ENCODE measurements around the gene MORN3. TPM values are rescaled to one million over a fixed set of nuclear protein-coding genes. Genes with fewer than 3 reads are reported as not detected.

MORN3 gene
- total RNA-seq, 1 donor from 2014 or later = 0.79 TPM

- DNase-seq (ENCODE audit: low read depth) = peak; percentile 70
- FAIRE-seq = no peak
Observed at GRCh38 chr12:121603581-121603980, 65.9 kb downstream of the MORN3 start.

DNA sequence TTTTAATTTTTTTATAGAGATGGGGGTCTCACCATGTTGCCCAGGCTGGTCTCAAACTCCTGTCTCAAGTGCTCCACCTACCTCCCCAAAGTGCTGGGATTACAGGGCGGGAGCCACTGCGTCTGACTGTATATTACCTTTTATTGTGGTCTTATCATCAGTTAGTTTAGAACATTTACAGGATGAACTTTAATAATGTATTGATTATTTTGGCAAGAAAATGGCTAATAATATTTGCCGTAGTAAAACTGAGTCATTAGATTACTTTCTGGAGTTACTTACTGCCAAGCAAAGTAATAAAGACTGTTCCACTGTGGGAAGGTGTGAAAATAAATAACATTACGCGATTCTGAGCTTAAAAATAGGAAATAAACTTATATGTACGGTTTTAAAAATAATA, 66.7 kb downstream of the MORN3 start:
- no peak overlapping the region for H3K4me3 ChIP-seq (ENCODE audit: low read depth, low read length)

More at GRCh38 chr12:121603581-121603980, 65.9 kb downstream of the MORN3 start:
- H3K36me3 ChIP-seq (ENCODE audit: control insufficient read depth, insufficient read depth, low read length) = no peaks in the 10 kb centered on the region
- no peak overlapping the region for H3K4me3 ChIP-seq (ENCODE audit: low read depth, low read length)
- TF ChIP-seq CTCF (IDR thresholded peaks at IDR 0.05; ENCODE audit: insufficient read depth, low read length, severe bottlenecking) = no peak
- H3K27me3 ChIP-seq (ENCODE audit: control insufficient read depth, insufficient read depth, low read length) = no peaks in the 10 kb centered on the region

DNA sequence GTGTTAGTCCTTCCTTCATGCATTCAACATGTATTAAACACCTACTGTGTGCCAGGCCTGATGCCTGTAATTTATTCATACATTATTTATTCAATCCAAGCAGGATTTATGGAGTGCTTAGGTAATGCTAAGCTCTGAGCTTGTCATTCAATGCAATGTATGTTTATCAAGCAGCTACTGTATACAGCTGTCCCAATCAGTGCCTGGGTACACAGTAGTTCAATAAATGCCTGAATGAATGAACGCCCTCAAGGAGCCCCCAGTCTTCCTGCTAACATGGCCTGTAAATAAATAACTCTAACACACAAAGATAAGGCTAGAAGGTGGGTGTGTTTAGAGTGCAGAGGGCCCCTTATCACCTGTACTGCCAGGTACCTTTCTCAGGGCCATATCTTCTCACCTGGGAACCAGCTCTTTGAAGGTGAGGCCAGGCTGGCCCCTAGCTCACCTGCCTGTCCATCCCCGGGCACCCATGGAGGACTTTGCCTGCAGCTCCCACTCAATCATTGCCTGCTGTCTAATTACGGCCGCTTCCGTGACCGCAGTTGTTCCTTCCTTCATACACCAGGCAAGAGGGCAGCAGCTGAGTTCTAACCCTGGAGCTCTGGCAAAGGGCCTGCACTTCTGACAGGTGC, 68.6 kb downstream of the MORN3 start:
- TF ChIP-seq CTCF (IDR thresholded peaks at IDR 0.05; ENCODE audit: insufficient read depth, low read length, severe bottlenecking) = no peak
- FAIRE-seq = no peak
- no peaks in the 10 kb centered on the region for H3K27me3 ChIP-seq (ENCODE audit: control insufficient read depth, insufficient read depth, low read length)
- no peak for DNase-seq (ENCODE audit: low read depth)
- no peaks in the 10 kb centered on the region for H3K36me3 ChIP-seq (ENCODE audit: control insufficient read depth, insufficient read depth, low read length)
- no peak overlapping the region for H3K4me3 ChIP-seq (ENCODE audit: low read depth, low read length)

More for the DNA sequence above, 66.7 kb downstream of the MORN3 start:
- Histone ChIP-seq H3K36me3 (ENCODE audit: control insufficient read depth, insufficient read depth, low read length) (no peaks in the 10 kb centered on the region), H3K27me3 (ENCODE audit: control insufficient read depth, insufficient read depth, low read length) (no peaks in the 10 kb centered on the region)
- DNase-seq (ENCODE audit: low read depth) = no peak
- FAIRE-seq = no peak
- no peak for TF ChIP-seq CTCF (IDR thresholded peaks at IDR 0.05; ENCODE audit: insufficient read depth, low read length, severe bottlenecking)

Other genes with a start within 250 kb of the MORN3 start
- gene KDM2B, start 88.6 kb downstream of the MORN3 start, total RNA-seq = 14.2 and 18.7 TPM in 2 replicates
- gene ORAI1, start 43.1 kb downstream of the MORN3 start, total RNA-seq = 8.7 and 11.1 TPM in 2 replicates
- gene TMEM120B, start 43.1 kb upstream of the MORN3 start, total RNA-seq = 4.7 and 9.7 TPM in 2 replicates
- gene RHOF, start 124.0 kb upstream of the MORN3 start, total RNA-seq = 15.5 and 27.7 TPM in 2 replicates
- 1.8 and 2.2 TPM in 2 replicates for gene SETD1B, start 134.4 kb upstream of the MORN3 start, total RNA-seq
- 0.79 TPM in 1 of 2 replicates, not detected in the other for gene HPD, start 189.2 kb upstream of the MORN3 start, total RNA-seq
- 85.3 and 126 TPM in 2 replicates for gene PSMD9, start 219.1 kb upstream of the MORN3 start, total RNA-seq
- 13.7 and 13.8 TPM in 2 replicates for gene CFAP251, start 248.9 kb upstream of the MORN3 start, total RNA-seq

Data from bronchial epithelial cell (primary cell).